ENCODE measurements around the gene CHEK1. TPM values are rescaled to one million over a fixed set of nuclear protein-coding genes. Genes with fewer than 3 reads are reported as not detected.

Gene CHEK1
- total and polyA plus RNA-seq, 2 of the 8 experiments (the other 6 are each of a cell fraction or from before 2014, with no cell fraction given): 37.7 to 133 TPM

- no peak overlapping the region for H3K4me3 ChIP-seq (ENCODE audit: extremely low read depth in 1 of 4, insufficient read depth in 2 of 4, low read depth in 3 of 4, low read length in 4 of 4)
- H3K14ac ChIP-seq (ENCODE audit: insufficient read length): no peak overlapping the region
- no peaks in the 10 kb centered on the region for H3K27me3 ChIP-seq (replicated peaks in 1 of 4; ENCODE audit: control insufficient read depth in 3 of 4, extremely low read depth in 1 of 4, insufficient read depth in 3 of 4, low read length in 3 of 4)
- no peak overlapping the region for H2AFZ ChIP-seq (ENCODE audit: low read length)
- H3K4ac ChIP-seq (replicated peaks; ENCODE audit: insufficient read length, low read depth, low read length): no peak overlapping the region
- H3K9me3 ChIP-seq (ENCODE audit: insufficient read depth in 2 of 2, low read depth in 1 of 2, low read length in 1 of 2): no peaks in the 10 kb centered on the region
- no peak overlapping the region for H4K91ac ChIP-seq (replicated peaks; ENCODE audit: insufficient read length, low read length)
- H3K4me1 ChIP-seq (replicated peaks in 1 of 4; ENCODE audit: control insufficient read depth in 3 of 4, insufficient read depth in 4 of 4, low read length in 3 of 4): no peaks in the 10 kb centered on the region
- H3K23me2 ChIP-seq (ENCODE audit: low read depth, low read length): no peaks in the 10 kb centered on the region
- H2BK15ac ChIP-seq (ENCODE audit: low read length): no peak overlapping the region
- no peak overlapping the region for H2BK12ac ChIP-seq (ENCODE audit: low read depth, low read length)
- no peaks in the 10 kb centered on the region for H3K79me2 ChIP-seq (ENCODE audit: control insufficient read depth in 1 of 2, insufficient read depth in 2 of 2, low read length in 2 of 2)
- no peak overlapping the region for H3K9ac ChIP-seq (replicated peaks in 1 of 4; ENCODE audit: extremely low read depth in 1 of 4, low read depth in 3 of 4, low read length in 3 of 4)
- no peak overlapping the region for H4K8ac ChIP-seq (ENCODE audit: extremely low read depth, insufficient read depth, low read length)
- H2BK120ac ChIP-seq (replicated peaks; ENCODE audit: low read depth, low read length): no peak overlapping the region
- DNase-seq (ENCODE audit: low read depth in 1 of 2, low spot score in 2 of 2): no peak
- ChIA-PET CTCF (ENCODE audit: partially characterized antibody) (interaction anchor here (1.1 kb wide), 1 partner anchor 12 kb away, joined by 3 read pairs; no protein-coding TSS in a partner anchor), POLR2A (ENCODE audit: partially characterized antibody) (interaction anchor here (2.8 kb wide), 1 partner anchor 9 kb away, joined by 18 read pairs; the partner anchor contains the start of gene STT3A)
- H3K56ac ChIP-seq (replicated peaks; ENCODE audit: insufficient read length, low read depth, low read length): no peak overlapping the region
- no peak for FAIRE-seq
- peaks cover 21 to 52% (median 37%) of the 10 kb centered on the region in 4 experiments for H3K36me3 ChIP-seq (ENCODE audit: control insufficient read depth in 2 of 4, insufficient read depth in 4 of 4, low read length in 3 of 4)
- 96% methylated on average over 10 of the region's 11 CpGs; no CpG with 5 or more reads in 1 of the 2 experiments for WGBS, 2 experiments (ENCODE audit: extremely low coverage in 1 of 2, insufficient coverage in 1 of 2, insufficient read length in 1 of 2, insufficient replicate concordance in 2 of 2, low coverage in 1 of 2, low lambda C conversion rate in 2 of 2, missing lambda C conversion rate in 1 of 2)
- no peak overlapping the region for H2BK5ac ChIP-seq (ENCODE audit: low read depth, low read length)
- H3K18ac ChIP-seq (ENCODE audit: extremely low read depth, low read length): no peak overlapping the region
- H3K27ac ChIP-seq (ENCODE audit: low read depth, low read length): no peak overlapping the region
- H2AK5ac ChIP-seq (ENCODE audit: low read depth, low read length): no peak overlapping the region
- no peaks in the 10 kb centered on the region for H4K20me1 ChIP-seq (replicated peaks in 1 of 2; ENCODE audit: control insufficient read depth in 1 of 2, insufficient read depth in 2 of 2, low read length in 2 of 2)
- no peak overlapping the region for H3K23ac ChIP-seq (ENCODE audit: insufficient read length)
- H3K79me1 ChIP-seq (ENCODE audit: low read depth, low read length): no peaks in the 10 kb centered on the region
- TF ChIP-seq SP2 (IDR thresholded peaks at IDR 0.05; ENCODE audit: low read length) (no peak), SRF (IDR thresholded peaks at IDR 0.05; ENCODE audit: low read depth, low read length) (no peak)
- no peak overlapping the region for H2BK20ac ChIP-seq (ENCODE audit: low read length)
- H3K4me2 ChIP-seq (ENCODE audit: insufficient read depth in 1 of 2, low read depth in 2 of 2, low read length in 2 of 2): no peak overlapping the region
- H4K5ac ChIP-seq (ENCODE audit: insufficient read length, low read depth, low read length): no peak overlapping the region
Observed at GRCh38 chr11:125583496-125583895, 41.5 kb upstream of the CHEK1 start.
